K562 (cell line): ENCODE measurements around the gene EGLN1. TPM values are rescaled to one million over a fixed set of nuclear protein-coding genes. Genes with fewer than 3 reads are reported as not detected.

Experiments
- ASH1L ChIP-seq: fragments of 450-650 bp; IDR thresholded peaks from 2 replicates; pipeline ENCODE4 v1.6.1; 2018; ENCODE audit warnings: borderline replicate concordance, mild to moderate bottlenecking, low read depth; ENCODE audit not compliant: partially characterized antibody
- BRD4 ChIP-seq: fragments of 200-600 bp; sonication (generic); IDR thresholded peaks from 2 replicates; pipeline ENCODE4 v1.6.1; 2017; ENCODE audit warnings: inconsistent platforms
- CAMTA2 ChIP-seq: fragments of 250-450 bp; sonication (Bioruptor Pico); conservative IDR thresholded peaks from 2 replicates; pipeline ENCODE4 v1.5.1; 2022
- CREBBP ChIP-seq: IDR thresholded peaks from one replicate; pipeline ENCODE4 v1.6.1; 2012; ENCODE audit warnings: low read depth, mild to moderate bottlenecking, control low read depth, inconsistent platforms, low read length
- GABPB1 ChIP-seq: sonication (generic); formaldehyde crosslinking; IDR thresholded peaks from 2 replicates; pipeline ENCODE4 v1.8.0; 2022; ENCODE audit warnings: mild to moderate bottlenecking, missing genetic modification reagents
- HDAC2 ChIP-seq: fragments of 450-650 bp; IDR thresholded peaks from 2 replicates; pipeline ENCODE4 v1.6.1; 2016; ENCODE audit warnings: mild to moderate bottlenecking
- MAFG ChIP-seq: fragments of 450-650 bp; conservative IDR thresholded peaks from 2 replicates; pipeline ENCODE4 v1.6.1; 2016; ENCODE audit warnings: missing genetic modification characterization, missing compliant biosample characterization
- MCM7 ChIP-seq, 2 experiments: fragments of 450-650 bp; IDR thresholded peaks; 2 replicates each; pipeline ENCODE4 v1.6.1; 2016 to 2018
- MEIS2 ChIP-seq: fragments of 450-650 bp; IDR thresholded peaks from 2 replicates; pipeline ENCODE4 v1.6.1; 2014; ENCODE audit warnings: mild to moderate bottlenecking; ENCODE audit not compliant: partially characterized antibody
- PHB ChIP-seq: fragments of 250-450 bp; sonication (Bioruptor Pico); IDR thresholded peaks from 2 replicates; pipeline ENCODE4 v1.5.0; 2021
- RAD21 ChIP-seq, 2 experiments: fragments of 250-450 bp in 1 of 2; fragments of 450-650 bp in 1 of 2; sonication (Bioruptor Pico) in 1 of 2; formaldehyde crosslinking in 1 of 2; IDR thresholded peaks in 1 of 2; conservative IDR thresholded peaks in 1 of 2; 2 replicates each; pipeline versions ENCODE4 v1.4.0 to v1.8.0; 2020 to 2022; ENCODE audit warnings: mild to moderate bottlenecking in 2 of 2, moderate library complexity in 1 of 2
- RB1 ChIP-seq: fragments of 450-650 bp; IDR thresholded peaks from 2 replicates; pipeline ENCODE4 v1.6.1; 2017; ENCODE audit warnings: low read depth, mild to moderate bottlenecking
- SP1 ChIP-seq: sonication (generic); formaldehyde crosslinking; IDR thresholded peaks from 2 replicates; pipeline ENCODE4 v1.8.1; 2022; ENCODE audit warnings: mild to moderate bottlenecking, missing genetic modification reagents
- SPI1 ChIP-seq: IDR thresholded peaks from 2 replicates; pipeline ENCODE4 v1.6.1; 2011; ENCODE audit warnings: low read depth, low read length, control low read depth, borderline replicate concordance
- SREBF1 ChIP-seq: fragments of 150-350 bp; IDR thresholded peaks from 2 replicates; pipeline ENCODE4 v1.6.1; 2014; ENCODE audit warnings: antibody characterized with exemption, low read depth, low read length, borderline replicate concordance
- SUPT5H ChIP-seq: fragments of 450-650 bp; IDR thresholded peaks from 2 replicates; pipeline ENCODE4 v1.6.1; 2016
- TCFL5 ChIP-seq: fragments of 250-450 bp; sonication (Bioruptor Pico); conservative IDR thresholded peaks from 2 replicates; pipeline ENCODE4 v1.6.1; 2021; ENCODE audit warnings: mild to moderate bottlenecking, moderate library complexity, matching md5 sums
- TEAD1 ChIP-seq, 2 experiments: fragments of 450-650 bp in 1 of 2; sonication (generic) in 1 of 2; formaldehyde crosslinking; IDR thresholded peaks; 2 replicates each; pipeline versions ENCODE4 v1.4.0 to v1.8.0; 2020 to 2022; ENCODE audit warnings: mild to moderate bottlenecking in 2 of 2, missing genetic modification reagents in 1 of 2
- ZNF140 ChIP-seq: fragments of 250-450 bp; sonication (Bioruptor Pico); IDR thresholded peaks from 2 replicates; pipeline ENCODE4 v1.8.0; 2021; ENCODE audit warnings: moderate library complexity, mild to moderate bottlenecking, inconsistent platforms
- ZNF316 ChIP-seq: fragments of 450-650 bp; IDR thresholded peaks from 2 replicates; pipeline ENCODE4 v1.6.1; 2016
- ZNF586 ChIP-seq: fragments of 450-650 bp; formaldehyde crosslinking; conservative IDR thresholded peaks from 2 replicates; pipeline ENCODE4 v1.4.0; 2020; ENCODE audit warnings: mild to moderate bottlenecking, moderate library complexity
- polyA plus RNA-seq, 8 experiments: library from polyadenylated mRNA; depleted of rRNA in 4 of 8; stranded (reverse) in 5 of 8; unstranded in 3 of 8; fragments of >200 nt; fragmentation: Nextera tagmentation in 2 of 8; fragmentation: Illumina TruSeq in 1 of 8; extraction: Ambion mirVana in 2 of 8; extraction: Trizol in 1 of 8; gene quantifications; 2 replicates each; pipeline versions ENCODE4 v1.2.1 to v1.2.3, GENCODE V29; 2011 to 2014; ENCODE audit warnings: inconsistent platforms in 1 of 8, missing spikeins in 1 of 8
- total RNA-seq, 7 experiments: library from RNA; depleted of rRNA in 6 of 7; stranded (reverse); fragments of >200 nt in 6 of 7; fragmentation: Illumina TruSeq in 2 of 7; extraction: Trizol in 2 of 7; gene quantifications; 2 replicates each; pipeline versions ENCODE4 v1.2.1 to v1.2.3, GENCODE V29; 2011 to 2021; ENCODE audit warnings: low replicate concordance in 1 of 7
- TF ChIP-seq, protein P1 (sequence below): fragments of 250-450 bp; sonication (Bioruptor Pico); IDR thresholded peaks from 2 replicates; pipeline ENCODE4 v1.9.0; 2021; ENCODE audit warnings: mild to moderate bottlenecking
- TF ChIP-seq, protein P2 (sequence below): fragments of 450-650 bp; IDR thresholded peaks from 2 replicates; pipeline ENCODE4 v1.7.1; 2018; ENCODE audit warnings: mild to moderate bottlenecking, low read depth; ENCODE audit not compliant: partially characterized antibody
- TF ChIP-seq, protein P3 (sequence below): sonication (generic); IDR thresholded peaks from 2 replicates; pipeline ENCODE4 v1.6.1; 2016
- TF ChIP-seq, protein P4 (sequence below): fragments of 250-450 bp; sonication (Bioruptor Pico); IDR thresholded peaks from 2 replicates; pipeline ENCODE4 v1.4.0; 2020; ENCODE audit warnings: mild to moderate bottlenecking, moderate library complexity

The EGLN1 gene
- total and polyA plus RNA-seq, 9 of the 15 experiments (the other 6 are each of a cell fraction or from before 2014, with no cell fraction given): 5.2 to 54.3 (median 24.6) TPM

DNA sequence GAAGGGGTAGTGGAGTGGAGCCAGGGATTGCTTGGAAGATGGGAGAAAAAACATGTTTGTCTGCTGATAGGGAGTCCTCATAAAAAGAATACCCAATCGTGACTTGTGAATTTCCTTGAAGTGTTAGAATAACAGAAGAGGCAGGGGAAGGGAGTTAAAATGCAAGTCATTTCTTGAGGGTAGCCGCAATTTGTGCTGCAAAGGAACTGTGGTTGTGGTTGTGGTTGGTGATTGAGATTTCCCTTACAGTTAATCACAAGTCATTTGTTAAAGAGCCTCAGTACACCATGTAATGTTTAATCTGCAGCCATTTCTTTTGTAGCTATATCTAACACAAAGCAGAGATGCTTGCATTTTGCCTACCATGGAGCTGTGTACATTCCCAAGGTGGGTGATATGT is 38.5 kb upstream of the EGLN1 start (continued):
- TF ChIP-seq TEAD1 (CRISPR knock-in tag; IDR thresholded peaks at IDR 0.05): 0 out of 4 replicates have a peak, but pooled peaks of 1 of the 2 experiments have one; percentile 50
- TF ChIP-seq SREBF1: no peak
- peak; percentile 93 for TF ChIP-seq ZNF316
- TF ChIP-seq ZNF586: no peak
- TF ChIP-seq TCFL5 (CRISPR knock-in tag): no peak
- TF ChIP-seq GABPB1: no peak
- TF ChIP-seq MAFG: peak; percentile 96
- TF ChIP-seq CAMTA2 (CRISPR knock-in tag): no peak
- TF ChIP-seq, protein P1, sequence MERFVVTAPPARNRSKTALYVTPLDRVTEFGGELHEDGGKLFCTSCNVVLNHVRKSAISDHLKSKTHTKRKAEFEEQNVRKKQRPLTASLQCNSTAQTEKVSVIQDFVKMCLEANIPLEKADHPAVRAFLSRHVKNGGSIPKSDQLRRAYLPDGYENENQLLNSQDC (CRISPR knock-in tag): no peak
- no peak for TF ChIP-seq MCM7 (IDR thresholded peaks at IDR 0.05)
- TF ChIP-seq ASH1L: no peak
- no peak for TF ChIP-seq SP1 (CRISPR knock-in tag)
- TF ChIP-seq, protein P2, sequence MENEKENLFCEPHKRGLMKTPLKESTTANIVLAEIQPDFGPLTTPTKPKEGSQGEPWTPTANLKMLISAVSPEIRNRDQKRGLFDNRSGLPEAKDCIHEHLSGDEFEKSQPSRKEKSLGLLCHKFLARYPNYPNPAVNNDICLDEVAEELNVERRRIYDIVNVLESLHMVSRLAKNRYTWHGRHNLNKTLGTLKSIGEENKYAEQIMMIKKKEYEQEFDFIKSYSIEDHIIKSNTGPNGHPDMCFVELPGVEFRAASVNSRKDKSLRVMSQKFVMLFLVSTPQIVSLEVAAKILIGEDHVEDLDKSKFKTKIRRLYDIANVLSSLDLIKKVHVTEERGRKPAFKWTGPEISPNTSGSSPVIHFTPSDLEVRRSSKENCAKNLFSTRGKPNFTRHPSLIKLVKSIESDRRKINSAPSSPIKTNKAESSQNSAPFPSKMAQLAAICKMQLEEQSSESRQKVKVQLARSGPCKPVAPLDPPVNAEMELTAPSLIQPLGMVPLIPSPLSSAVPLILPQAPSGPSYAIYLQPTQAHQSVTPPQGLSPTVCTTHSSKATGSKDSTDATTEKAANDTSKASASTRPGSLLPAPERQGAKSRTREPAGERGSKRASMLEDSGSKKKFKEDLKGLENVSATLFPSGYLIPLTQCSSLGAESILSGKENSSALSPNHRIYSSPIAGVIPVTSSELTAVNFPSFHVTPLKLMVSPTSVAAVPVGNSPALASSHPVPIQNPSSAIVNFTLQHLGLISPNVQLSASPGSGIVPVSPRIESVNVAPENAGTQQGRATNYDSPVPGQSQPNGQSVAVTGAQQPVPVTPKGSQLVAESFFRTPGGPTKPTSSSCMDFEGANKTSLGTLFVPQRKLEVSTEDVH: no peak
- TF ChIP-seq, protein P3, sequence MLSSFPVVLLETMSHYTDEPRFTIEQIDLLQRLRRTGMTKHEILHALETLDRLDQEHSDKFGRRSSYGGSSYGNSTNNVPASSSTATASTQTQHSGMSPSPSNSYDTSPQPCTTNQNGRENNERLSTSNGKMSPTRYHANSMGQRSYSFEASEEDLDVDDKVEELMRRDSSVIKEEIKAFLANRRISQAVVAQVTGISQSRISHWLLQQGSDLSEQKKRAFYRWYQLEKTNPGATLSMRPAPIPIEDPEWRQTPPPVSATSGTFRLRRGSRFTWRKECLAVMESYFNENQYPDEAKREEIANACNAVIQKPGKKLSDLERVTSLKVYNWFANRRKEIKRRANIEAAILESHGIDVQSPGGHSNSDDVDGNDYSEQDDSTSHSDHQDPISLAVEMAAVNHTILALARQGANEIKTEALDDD: no peak
- no peak for TF ChIP-seq SUPT5H
- TF ChIP-seq ZNF140 (CRISPR knock-in tag): no peak
- peak; percentile 47 for TF ChIP-seq MEIS2
- no peak for TF ChIP-seq BRD4
- TF ChIP-seq PHB: no peak
- no peak for TF ChIP-seq CREBBP
- TF ChIP-seq RAD21 (CRISPR knock-in tag; conservative IDR thresholded peaks at IDR 0.05 in 1 of 2, IDR thresholded peaks at IDR 0.05 in 1 of 2): 0 out of 4 replicates have a peak, but pooled peaks of 1 of the 2 experiments have one; percentile 4
- no peak for TF ChIP-seq RB1
- no peak for TF ChIP-seq SPI1
- TF ChIP-seq HDAC2: peak; percentile 45; the same call in 1 of the 2 replicates
- TF ChIP-seq, protein P4, sequence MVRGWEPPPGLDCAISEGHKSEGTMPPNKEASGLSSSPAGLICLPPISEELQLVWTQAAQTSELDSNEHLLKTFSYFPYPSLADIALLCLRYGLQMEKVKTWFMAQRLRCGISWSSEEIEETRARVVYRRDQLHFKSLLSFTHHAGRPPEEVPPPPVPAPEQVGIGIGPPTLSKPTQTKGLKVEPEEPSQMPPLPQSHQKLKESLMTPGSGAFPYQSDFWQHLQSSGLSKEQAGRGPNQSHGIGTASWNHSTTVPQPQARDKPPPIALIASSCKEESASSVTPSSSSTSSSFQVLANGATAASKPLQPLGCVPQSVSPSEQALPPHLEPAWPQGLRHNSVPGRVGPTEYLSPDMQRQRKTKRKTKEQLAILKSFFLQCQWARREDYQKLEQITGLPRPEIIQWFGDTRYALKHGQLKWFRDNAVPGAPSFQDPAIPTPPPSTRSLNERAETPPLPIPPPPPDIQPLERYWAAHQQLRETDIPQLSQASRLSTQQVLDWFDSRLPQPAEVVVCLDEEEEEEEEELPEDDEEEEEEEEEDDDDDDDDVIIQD: no peak
